ENCODE results near the gene CENPF. TPM values are rescaled to one million over a fixed set of nuclear protein-coding genes. Genes with fewer than 3 reads are reported as not detected.

The CENPF gene
- polyA plus RNA-seq, 4 donors: 76.7 to 94.8 (median 82.5) TPM

DNA sequence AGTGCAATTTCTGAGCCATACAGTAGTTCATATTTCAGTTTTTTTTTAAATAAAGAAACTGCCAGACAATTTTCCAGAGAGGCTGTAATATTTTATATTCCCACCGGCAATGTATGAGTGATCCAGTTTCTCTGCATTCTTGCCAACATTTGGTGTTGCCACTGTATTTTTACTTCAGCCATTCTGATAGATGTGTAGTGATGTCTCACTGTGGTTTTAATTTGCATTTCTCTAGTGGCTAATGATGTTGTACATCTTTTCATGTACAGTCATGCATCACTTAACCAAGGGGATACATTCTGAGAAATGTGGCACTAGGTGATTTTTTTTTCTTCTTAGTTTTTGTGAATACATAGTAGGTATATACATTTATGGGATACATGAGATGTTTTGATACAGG is 99.6 kb downstream of the CENPF start:
- no peak for DNase-seq (ENCODE audit: low read depth in 4 of 4, low spot score in 2 of 4)

GRCh38 chr1:214707306-214708087 is 104.5 kb downstream of the CENPF start:
- DNase-seq (ENCODE audit: low read depth in 4 of 4, low spot score in 2 of 4): no peak

DNA sequence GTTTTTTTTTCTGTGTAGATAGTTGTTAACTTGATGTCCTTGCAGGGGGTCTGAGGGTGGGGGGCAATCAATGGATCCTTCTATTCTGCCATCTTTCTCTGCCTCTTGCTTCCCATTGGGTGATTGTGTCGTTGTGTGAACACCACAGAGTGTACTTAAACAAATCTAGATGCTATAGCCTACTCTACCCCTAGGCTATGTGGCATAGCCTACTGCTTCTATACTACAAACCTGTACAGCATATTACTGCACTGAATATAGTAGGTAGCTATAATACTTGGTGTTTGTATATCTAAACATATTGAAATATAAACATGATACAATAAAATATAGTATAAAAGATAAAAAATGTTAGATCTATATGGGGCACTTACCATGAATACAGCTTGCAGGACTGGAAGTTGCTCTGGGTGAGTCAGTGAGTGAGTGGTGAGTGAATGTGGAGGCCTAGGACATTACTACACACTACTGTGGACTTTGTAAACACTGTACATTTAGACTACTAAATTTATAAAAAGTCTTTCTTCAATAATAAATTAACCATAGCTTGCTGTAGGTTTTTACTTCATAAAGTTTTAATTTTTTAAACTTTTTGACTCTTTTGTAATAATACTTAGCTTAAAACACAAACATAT is 105.4 kb downstream of the CENPF start:
- no peak for DNase-seq (ENCODE audit: low read depth in 4 of 4, low spot score in 2 of 4)

DNA sequence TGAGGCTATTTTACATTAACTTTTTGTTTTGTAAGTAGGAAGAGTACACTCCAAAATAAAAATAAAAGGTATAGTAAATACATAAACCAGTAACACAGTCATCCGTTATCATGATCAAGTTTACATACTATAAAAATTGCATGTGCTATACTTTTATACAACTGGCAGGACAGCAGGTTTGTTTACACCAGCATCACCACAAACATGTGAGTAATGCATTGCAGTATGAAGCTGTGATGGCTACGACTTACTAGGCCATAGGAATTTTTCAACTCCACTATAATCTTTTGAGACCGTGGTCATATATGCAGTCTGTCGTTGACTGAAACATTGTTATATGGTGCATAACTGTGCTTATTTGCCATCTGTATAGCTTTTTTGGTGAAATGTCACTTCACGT is 106.2 kb downstream of the CENPF start:
- no peak for DNase-seq (ENCODE audit: low read depth in 4 of 4, low spot score in 2 of 4)

GRCh38 chr1:214712737-214713136 is 109.7 kb downstream of the CENPF start:
- DNase-seq (ENCODE audit: low read depth in 4 of 4, low spot score in 2 of 4): no peak

Other genes with a start within 250 kb of the CENPF start
- 10 to 100 TPM; 29.6 to 42.9 (median 33.5) TPM for gene PTPN14, start 51.6 kb upstream of the CENPF start, polyA plus RNA-seq (ENCODE audit: insufficient read length in 4 of 4)

Measured in left renal cortex interstitium (tissue), 4 donors.